HAP-1 (cell line): ENCODE measurements around the gene LYRM1.

ENCODE experiments used
- DNase-seq, 2 experiments: peaks; one replicate each; pipeline ENCODE4 v3.0.0-alpha.2; 2016 to 2020; ENCODE audit warnings: low spot score in 2 of 2
- H3K27me3 ChIP-seq: fragments of 250-450 bp; sonication (Bioruptor Pico); 2 replicates; pipeline ENCODE4 v1.5.1; 2020; ENCODE audit warnings: low read depth, mild to moderate bottlenecking, moderate library complexity
- H3K36me3 ChIP-seq: fragments of 250-450 bp; sonication (Bioruptor Pico); replicated peaks from 2 replicates; pipeline ENCODE4 v1.5.1; 2020; ENCODE audit warnings: mild to moderate bottlenecking
- H3K4me1 ChIP-seq: fragments of 250-450 bp; sonication (Bioruptor Pico); 2 replicates; pipeline ENCODE4 v1.5.1; 2020; ENCODE audit warnings: mild to moderate bottlenecking
- H3K4me3 ChIP-seq: fragments of 250-450 bp; sonication (Bioruptor Pico); 2 replicates; pipeline ENCODE4 v1.5.1; 2020; ENCODE audit warnings: mild to moderate bottlenecking, moderate library complexity
- H3K9me3 ChIP-seq: fragments of 250-450 bp; sonication (Bioruptor Pico); 2 replicates; pipeline ENCODE4 v1.5.1; 2020; ENCODE audit warnings: mild to moderate bottlenecking, moderate library complexity
- in situ Hi-C: fragments of 300-500 bp; cut with MboI; formaldehyde crosslinking; loops from 3 replicates; pipeline ENCODE4 v1.14.3; 2020; ENCODE audit warnings: low sequenced_read_pairs, inconsistent platforms, mixed read lengths

Gene LYRM1

DNA sequence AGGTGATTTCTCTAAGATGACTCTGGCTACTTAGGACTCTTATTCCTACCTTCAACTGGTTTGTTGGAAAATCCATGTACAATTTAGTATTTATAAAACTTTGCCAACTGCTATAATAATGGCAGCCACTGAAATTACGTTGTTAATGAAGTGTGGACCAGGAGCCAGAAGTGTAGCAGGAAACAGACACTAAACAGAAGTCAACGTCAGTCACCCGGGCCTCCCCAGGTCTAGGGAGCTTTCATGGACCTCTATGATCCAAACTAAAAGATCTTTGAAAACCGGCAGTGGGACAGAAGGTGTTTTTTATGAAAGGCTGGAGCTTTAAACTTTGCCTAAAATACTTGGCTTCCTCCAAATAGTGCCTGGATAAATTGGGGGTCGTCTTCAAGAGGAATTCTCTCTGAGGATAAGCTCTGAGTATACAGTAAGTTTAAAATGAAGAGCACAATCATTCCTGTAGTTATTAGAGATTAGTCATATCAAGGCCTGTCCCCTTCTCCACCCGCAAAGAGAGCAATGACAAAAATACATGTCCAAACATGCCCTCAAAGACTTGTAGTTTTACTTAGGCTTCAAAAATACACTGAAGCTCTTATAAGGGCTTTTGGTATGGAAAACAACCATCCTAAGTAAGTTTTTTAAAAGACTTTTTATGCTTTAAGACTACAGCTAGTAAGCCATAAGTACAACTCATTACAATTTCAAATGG is 35.0 kb upstream of the LYRM1 start:
- no peaks in the 10 kb centered on the region for H3K27me3 ChIP-seq
- no peak overlapping the region for H3K4me3 ChIP-seq
- H3K9me3 ChIP-seq: no peaks in the 10 kb centered on the region
- in situ Hi-C loops: no loop called here
- peak in 1 of 2 experiments; percentile 29 for DNase-seq
- peaks cover 3% of the 10 kb centered on the region; the same call in 1 of the 2 replicates for H3K36me3 ChIP-seq
- H3K4me1 ChIP-seq: peaks cover 12% of the 10 kb centered on the region

DNA sequence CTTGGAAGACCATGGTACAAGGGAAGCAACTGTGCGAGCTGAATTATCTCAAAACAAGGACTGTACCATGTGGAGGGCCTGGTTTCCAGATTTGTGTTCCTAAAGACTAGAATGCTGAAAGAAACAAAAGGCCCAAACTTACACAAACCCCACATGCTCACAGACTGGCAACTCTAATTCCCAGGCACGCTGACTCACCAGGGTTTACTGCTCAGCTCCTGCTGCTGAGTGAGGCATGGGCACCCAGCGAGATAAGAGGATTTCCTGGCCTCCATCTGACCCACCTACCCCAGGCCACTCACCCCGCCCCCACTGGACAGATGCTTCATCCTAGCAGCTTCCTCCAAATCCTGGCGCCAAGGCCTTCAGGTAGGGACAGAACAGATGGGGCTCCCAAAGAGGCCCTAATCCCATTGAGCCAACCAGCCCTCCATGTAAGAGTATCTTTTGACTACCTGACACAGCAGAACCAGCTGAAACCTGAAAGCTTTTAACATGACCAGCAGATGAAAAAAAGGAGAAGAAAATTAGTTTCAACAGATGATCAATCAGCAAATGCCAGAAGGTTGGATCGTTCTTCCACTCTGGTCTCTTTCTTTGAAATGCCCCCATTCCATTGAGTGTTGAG is 34.3 kb upstream of the LYRM1 start:
- no peaks in the 10 kb centered on the region for H3K27me3 ChIP-seq
- H3K9me3 ChIP-seq: no peaks in the 10 kb centered on the region
- peaks cover 3% of the 10 kb centered on the region; the same call in 1 of the 2 replicates for H3K36me3 ChIP-seq
- in situ Hi-C loops: no loop called here
- peak in 1 of 2 experiments; percentile 61 for DNase-seq
- no peak overlapping the region for H3K4me3 ChIP-seq
- H3K4me1 ChIP-seq: peaks cover 12% of the 10 kb centered on the region

DNA sequence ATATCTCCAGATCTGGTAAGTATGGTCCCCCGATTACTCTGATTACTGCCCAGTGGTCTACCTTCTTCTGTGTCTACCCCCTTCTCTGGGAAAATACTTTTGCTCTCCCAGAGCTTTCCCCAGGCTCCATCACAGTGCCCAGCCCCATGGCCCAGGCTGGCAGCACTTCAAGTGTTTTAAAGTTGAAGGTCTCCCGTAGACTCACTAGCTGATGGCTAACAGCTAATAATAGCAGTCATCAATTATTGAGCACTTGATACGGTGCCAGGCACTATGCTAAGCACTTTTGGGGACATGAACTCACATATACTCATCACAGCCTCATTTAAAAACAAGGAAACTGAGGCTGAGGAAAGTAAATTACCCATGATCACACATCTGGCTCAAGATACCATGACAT is 33.8 kb upstream of the LYRM1 start:
- in situ Hi-C loops: no loop called here
- Histone ChIP-seq H3K4me1 (peaks cover 12% of the 10 kb centered on the region), H3K27me3 (no peaks in the 10 kb centered on the region), H3K4me3 (no peak overlapping the region), H3K9me3 (no peaks in the 10 kb centered on the region), H3K36me3 (peaks cover 3% of the 10 kb centered on the region; the same call in 1 of the 2 replicates)
- no peak for DNase-seq

DNA sequence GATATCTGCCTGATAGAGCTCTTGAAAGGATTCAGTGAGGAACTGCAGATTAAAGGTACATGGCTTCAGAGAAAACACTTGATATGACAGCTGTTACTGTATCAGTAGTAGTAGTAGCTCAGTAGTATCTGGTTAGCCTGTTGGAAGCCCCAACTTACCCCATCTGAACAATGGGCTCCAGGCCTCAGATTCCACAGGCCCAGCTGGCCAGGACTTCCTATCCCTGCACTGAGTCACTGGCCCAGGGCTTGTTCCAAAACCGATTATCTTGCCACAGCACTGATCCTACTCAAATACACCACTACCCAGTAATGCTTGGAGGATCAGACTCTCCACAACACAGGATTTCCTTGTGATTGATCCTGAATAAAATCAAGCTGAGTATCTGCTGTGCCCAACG is 33.0 kb upstream of the LYRM1 start:
- no peaks in the 10 kb centered on the region for H3K9me3 ChIP-seq
- H3K4me1 ChIP-seq: peaks cover 12% of the 10 kb centered on the region
- DNase-seq: no peak
- no peaks in the 10 kb centered on the region; the same call in 1 of the 2 replicates for H3K36me3 ChIP-seq
- in situ Hi-C loops: no loop called here
- no peaks in the 10 kb centered on the region for H3K27me3 ChIP-seq
- H3K4me3 ChIP-seq: no peak overlapping the region

DNA sequence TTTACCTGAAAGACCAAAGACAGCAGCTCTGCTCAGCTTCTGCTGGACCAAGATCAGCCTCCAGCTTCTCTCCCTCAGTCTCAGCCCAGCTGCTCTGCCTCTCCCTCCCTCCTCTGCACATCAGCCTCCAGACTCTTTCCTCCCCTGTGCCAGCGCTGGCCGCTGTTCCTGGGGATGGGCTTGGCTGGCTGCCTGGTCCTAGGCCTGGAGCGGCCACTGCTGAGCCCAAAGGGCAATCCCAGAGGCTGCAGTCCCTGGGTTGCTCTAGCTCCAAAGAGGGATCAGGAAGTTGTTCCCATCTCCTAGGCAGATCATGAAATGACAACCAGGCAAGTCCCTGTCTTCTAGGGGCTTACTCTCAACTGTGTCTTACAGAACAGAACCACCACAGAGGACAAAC is 31.7 kb upstream of the LYRM1 start:
- Histone ChIP-seq H3K4me3 (no peak overlapping the region), H3K27me3 (no peaks in the 10 kb centered on the region), H3K9me3 (no peaks in the 10 kb centered on the region), H3K4me1 (peaks cover 12% of the 10 kb centered on the region), H3K36me3 (no peaks in the 10 kb centered on the region; the same call in 1 of the 2 replicates)
- in situ Hi-C loops: no loop called here
- no peak for DNase-seq

DNA sequence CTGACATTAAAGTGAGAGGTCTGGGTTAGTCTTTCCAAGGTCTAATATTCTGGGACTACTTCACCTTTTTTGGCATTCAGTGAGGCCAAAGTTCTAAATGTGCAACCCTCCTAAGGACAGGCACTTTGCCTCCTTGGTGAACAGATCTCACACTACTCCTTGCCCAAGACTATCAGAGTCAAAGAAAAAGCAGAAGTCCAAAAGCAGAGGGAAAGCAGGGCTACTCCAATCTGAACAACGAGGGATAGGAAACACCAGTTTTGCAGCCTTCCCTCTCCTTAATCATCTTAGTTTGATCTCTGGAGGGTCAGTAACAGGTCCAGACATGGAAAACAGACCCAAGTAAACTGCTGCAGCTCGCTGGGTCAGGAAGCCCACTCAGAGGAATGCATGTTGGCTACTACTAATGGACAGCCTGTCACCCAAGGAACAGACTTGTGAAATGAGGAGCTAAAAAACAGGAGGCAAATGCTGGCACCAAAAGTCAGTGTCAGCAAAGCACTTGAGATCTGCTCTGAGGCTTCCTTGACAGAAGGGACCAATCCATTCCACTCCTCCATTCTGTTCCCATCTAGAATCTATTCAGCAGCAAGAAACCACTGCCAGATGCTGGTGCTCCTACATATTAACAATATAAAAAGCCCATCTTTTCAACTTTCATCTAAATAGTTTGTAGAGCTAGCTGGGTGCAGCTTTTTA is 30.3 kb upstream of the LYRM1 start:
- in situ Hi-C loops: no loop called here
- Histone ChIP-seq H3K4me1 (peaks cover 12% of the 10 kb centered on the region), H3K36me3 (no peaks in the 10 kb centered on the region; the same call in 1 of the 2 replicates), H3K27me3 (no peaks in the 10 kb centered on the region), H3K4me3 (no peak overlapping the region), H3K9me3 (no peaks in the 10 kb centered on the region)
- no peak for DNase-seq

DNA sequence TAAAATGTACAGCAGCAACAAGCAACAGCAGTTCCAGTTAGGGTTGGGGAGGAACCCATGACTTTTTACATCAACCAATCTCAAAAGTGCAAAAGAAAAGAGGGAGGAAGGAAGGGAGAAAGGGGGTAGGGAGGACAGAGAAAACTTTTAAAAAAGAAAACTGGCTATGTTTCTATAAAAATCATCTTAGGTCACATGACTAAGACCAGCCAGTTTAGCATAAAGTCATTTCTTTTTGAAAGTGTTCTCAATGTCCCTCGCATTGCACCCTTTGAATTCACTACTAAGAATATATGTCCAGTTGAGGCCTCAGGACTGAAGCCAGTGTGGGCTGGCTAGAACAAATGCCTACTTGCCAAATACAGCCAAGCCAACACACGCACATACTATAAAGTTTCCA is 29.3 kb upstream of the LYRM1 start:
- in situ Hi-C loops: no loop called here
- Histone ChIP-seq H3K36me3 (no peaks in the 10 kb centered on the region), H3K4me3 (no peak overlapping the region), H3K9me3 (no peaks in the 10 kb centered on the region), H3K27me3 (no peaks in the 10 kb centered on the region), H3K4me1 (peaks cover 4% of the 10 kb centered on the region)
- DNase-seq: no peak

DNA sequence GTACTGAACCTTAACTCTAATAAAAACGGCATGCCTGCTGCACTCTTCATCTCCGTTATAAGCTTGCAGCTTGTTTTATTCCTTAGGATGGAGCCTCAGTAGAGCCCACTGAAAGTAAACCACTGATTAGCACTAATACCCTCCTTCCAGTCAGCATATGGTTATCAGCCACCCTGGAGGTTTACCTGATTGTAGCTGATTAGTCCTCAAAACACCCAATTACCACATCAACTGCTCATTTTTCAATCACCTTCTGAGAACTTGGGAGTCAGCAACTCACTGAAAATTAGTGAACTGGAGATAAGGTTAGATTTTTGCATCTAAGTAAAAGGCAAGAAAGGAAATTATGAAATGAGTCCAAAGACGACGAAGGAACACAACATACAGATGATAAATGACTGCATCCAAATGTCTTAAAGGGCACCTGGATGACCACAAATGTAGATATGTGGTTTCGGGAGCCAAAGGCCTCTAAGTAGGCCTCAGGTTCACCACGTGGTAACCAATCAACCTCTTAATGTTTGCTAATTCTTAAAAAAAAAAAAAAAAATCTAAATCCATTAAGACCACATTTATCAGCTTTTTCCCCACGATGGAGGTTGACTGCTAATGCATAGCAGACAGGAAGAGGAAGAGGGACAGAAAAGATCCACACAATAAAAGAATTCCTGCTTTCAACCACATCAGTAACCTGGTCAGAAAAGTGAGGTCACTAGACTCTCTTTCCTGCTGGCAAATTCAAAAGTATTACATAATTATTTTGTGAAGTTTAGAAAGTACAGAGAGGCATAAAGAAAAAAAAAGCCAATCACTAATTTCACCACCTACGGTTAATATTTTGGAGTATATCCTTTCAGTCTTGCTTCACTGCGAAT is 28.4 kb upstream of the LYRM1 start:
- DNase-seq: no peak
- no peaks in the 10 kb centered on the region for H3K9me3 ChIP-seq
- H3K36me3 ChIP-seq: no peaks in the 10 kb centered on the region
- no peak overlapping the region for H3K4me3 ChIP-seq
- no peaks in the 10 kb centered on the region for H3K4me1 ChIP-seq
- H3K27me3 ChIP-seq: no peaks in the 10 kb centered on the region
- in situ Hi-C loops: no loop called here

DNA sequence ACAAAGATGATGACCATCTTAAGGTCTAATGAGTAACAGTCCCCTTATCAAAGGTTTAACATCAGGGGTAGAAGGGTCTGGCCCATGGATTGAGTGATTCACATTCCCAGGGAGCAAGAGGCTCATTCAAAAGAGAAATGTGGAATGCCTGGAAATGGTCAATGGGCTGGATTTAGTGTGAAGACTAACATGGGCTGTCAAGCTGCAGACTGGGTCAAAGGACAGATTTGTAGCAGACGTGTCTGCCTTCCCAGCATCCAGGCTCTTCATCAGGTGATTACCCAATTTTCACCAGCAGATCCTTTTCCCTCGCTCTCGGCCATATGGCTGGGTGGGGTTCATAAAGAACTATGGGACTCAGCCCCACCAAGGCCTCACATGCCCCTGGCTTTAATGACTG is 27.2 kb upstream of the LYRM1 start:
- H3K27me3 ChIP-seq: no peaks in the 10 kb centered on the region
- H3K4me3 ChIP-seq: no peak overlapping the region
- DNase-seq: no peak
- H3K4me1 ChIP-seq: no peaks in the 10 kb centered on the region
- no peaks in the 10 kb centered on the region for H3K36me3 ChIP-seq
- in situ Hi-C loops: no loop called here
- no peaks in the 10 kb centered on the region for H3K9me3 ChIP-seq

DNA sequence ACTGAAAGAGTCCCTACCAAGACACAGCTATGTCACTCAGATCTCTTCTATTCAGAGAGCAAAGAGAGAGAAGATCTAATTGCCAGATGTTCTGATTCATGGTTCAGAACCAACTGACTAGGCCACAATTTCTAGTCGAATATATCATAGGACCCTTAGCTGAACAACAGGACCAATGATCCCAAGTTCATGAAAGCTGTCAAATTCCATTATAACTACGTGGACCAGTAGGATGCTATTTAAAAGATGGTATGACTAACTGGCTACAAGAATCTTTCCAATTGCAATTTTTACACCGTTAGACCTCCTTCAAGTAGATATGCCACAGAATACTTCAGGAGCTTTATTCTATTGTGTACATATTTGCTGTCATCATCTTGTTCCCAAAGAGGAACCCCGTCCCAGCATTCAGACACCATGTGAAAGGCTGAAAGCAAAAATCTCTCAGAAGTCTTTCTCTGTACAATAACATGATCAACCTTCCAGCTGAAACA is 26.4 kb upstream of the LYRM1 start:
- Histone ChIP-seq H3K27me3 (no peaks in the 10 kb centered on the region), H3K4me3 (no peak overlapping the region), H3K36me3 (no peaks in the 10 kb centered on the region), H3K9me3 (no peaks in the 10 kb centered on the region), H3K4me1 (peaks cover under 1% of the 10 kb centered on the region; the same call in 1 of the 2 replicates)
- no peak for DNase-seq
- in situ Hi-C loops: no loop called here

DNA sequence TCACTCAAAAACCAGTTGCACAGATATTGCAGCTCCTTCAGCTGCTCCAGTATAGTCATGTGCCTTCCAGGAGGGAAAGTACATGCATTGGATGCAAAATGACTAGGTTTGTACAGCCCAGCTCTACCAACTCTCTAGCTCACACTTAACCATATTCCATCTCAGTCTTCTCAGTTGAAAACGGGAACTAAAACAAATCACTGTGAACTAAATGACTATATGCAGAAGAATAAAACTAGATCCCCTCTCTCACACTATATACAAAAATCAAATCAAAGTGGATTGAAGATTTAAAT is 25.3 kb upstream of the LYRM1 start:
- Histone ChIP-seq H3K27me3 (no peaks in the 10 kb centered on the region), H3K4me3 (no peak overlapping the region), H3K9me3 (no peaks in the 10 kb centered on the region), H3K36me3 (no peaks in the 10 kb centered on the region), H3K4me1 (peaks cover 8% of the 10 kb centered on the region)
- in situ Hi-C loops: no loop called here
- DNase-seq: no peak

DNA sequence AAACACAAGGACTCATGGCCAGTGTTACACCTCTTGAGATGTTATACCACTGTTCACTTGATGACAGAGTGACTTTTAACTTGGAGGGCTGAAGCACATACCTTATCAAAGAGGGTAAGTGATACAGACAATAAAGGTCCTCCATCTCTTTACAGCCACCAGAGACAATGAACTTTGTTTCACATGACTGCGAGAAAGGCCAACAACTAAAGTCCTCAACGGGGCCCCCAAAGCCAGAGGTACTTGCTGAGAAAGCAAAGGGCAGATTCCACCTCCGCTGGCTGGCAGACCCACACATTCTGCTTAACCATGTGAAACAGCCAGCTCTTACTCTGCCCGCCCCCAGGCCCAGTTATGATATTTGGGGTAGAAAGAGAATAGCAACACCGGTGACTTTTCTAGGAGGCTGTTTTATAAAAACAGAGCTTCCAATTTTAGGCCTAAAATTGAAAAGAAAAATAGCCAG is 21.9 kb upstream of the LYRM1 start:
- DNase-seq: no peak
- in situ Hi-C loops: no loop called here
- H3K9me3 ChIP-seq: no peaks in the 10 kb centered on the region
- no peaks in the 10 kb centered on the region for H3K27me3 ChIP-seq
- H3K4me1 ChIP-seq: peaks cover 12% of the 10 kb centered on the region
- H3K4me3 ChIP-seq: no peak overlapping the region
- H3K36me3 ChIP-seq: no peaks in the 10 kb centered on the region

DNA sequence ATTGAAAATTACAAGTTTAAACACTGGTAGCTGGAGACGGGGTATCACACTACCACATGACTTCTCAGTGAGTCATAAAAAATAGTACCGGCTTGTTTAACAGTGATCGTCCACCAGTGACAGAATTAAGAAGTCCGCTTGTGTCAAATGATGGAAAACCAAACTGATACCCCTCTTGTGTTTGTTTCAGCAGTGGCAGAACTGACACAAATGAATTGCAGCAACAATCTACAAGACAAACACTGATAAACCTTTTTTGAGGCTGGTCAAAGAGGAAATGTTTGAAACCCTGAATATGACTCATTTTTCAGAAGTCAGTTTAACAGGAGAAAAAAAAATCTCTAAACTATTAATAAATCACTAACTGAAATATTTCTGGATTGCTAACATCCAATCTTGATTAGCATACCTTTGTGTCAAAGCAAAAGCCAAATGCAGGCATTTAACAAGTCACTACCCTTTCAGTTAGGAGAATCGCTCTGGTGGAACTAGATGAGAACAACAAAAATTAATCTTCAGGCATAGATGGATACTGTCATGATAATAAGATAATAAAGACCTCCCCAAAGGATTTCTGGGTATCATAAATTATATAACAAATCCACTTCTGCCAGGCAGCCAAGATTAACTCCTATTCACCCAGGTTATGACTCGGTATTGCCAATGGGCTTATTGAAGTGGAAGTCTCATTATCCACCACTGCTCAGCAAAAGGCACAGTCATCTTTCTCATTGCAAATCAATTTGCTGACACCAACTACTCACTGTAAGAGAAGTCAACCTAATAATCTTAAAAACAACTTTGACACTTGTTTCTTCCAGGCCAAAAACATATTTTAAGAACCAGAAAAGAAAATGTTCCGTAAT is 21.2 kb upstream of the LYRM1 start:
- peaks cover 17% of the 10 kb centered on the region for H3K4me1 ChIP-seq
- H3K36me3 ChIP-seq: no peaks in the 10 kb centered on the region
- no peaks in the 10 kb centered on the region for H3K27me3 ChIP-seq
- in situ Hi-C loops: no loop called here
- H3K9me3 ChIP-seq: no peaks in the 10 kb centered on the region
- peak in 1 of 2 experiments; percentile 6 for DNase-seq
- no peak overlapping the region for H3K4me3 ChIP-seq
